ENCODE measurements around the gene MCRS1. TPM values are rescaled to one million over a fixed set of nuclear protein-coding genes. Genes with fewer than 3 reads are reported as not detected.

The MCRS1 gene
- total and polyA plus RNA-seq, 7 experiments from 2014 or later, result 55.5 to 85.2 (median 70.3) TPM

GRCh38 chr12:49554266-49554665 lies 13.7 kb downstream of the MCRS1 start:
- peaks cover 0 to 37% (median 5%) of the 10 kb centered on the region in 3 experiments for H3K36me3 ChIP-seq (ENCODE audit: control insufficient read depth in 2 of 3, insufficient read depth in 3 of 3, low read length in 3 of 3)
- no peak for ATAC-seq
- H3K27ac ChIP-seq (ENCODE audit: low read depth, low read length), result no peak overlapping the region
- Mint-ChIP-seq H3K27ac (no peak overlapping the region), H3K4me3 (no peak overlapping the region), H3K9me3 (no peaks in the 10 kb centered on the region), H3K27me3 (peaks cover 0 to 17% (median 0%) of the 10 kb centered on the region in 5 donors), H3K4me1 (peaks cover 5 to 22% (median 6%) of the 10 kb centered on the region in 7 donors), H3K36me3 (peaks cover 0 to 9% (median 3%) of the 10 kb centered on the region in 5 donors)
- intact Hi-C loops (cut with micrococcal nuclease), result loop anchor here in 1 of 2 donors (5.0 kb wide), 1 partner anchor 88 kb away; no protein-coding TSS in a partner anchor
- no peaks in the 10 kb centered on the region for H3K27me3 ChIP-seq (ENCODE audit: control insufficient read depth in 2 of 2, insufficient read depth in 2 of 2, low read length in 2 of 2)
- CTCF ChIA-PET, result interaction anchor here (0.7 to 2.7 kb wide), 9 partner anchors 17 to 257 kb away, joined by 3 to 13 read pairs (median 6); no protein-coding TSS in a partner anchor
- POLR2A ChIA-PET, result interaction anchor here (0.8 to 1.8 kb wide), 5 partner anchors 8 to 196 kb away, joined by 3 to 8 read pairs (median 3); partner anchors contain the start of gene PRPF40B
- no peaks in the 10 kb centered on the region for H3K9me3 ChIP-seq (ENCODE audit: control insufficient read depth in 2 of 3, low read length in 3 of 3)
- peaks cover 0 to 4% of the 10 kb centered on the region in 2 donors for H3K4me1 ChIP-seq (ENCODE audit: control insufficient read depth in 2 of 2, insufficient read depth in 2 of 2, low read length in 2 of 2)
- H3K4me3 ChIP-seq (ENCODE audit: low read length), result no peak overlapping the region
- no peak for DNase-seq

GRCh38 chr12:49553512-49554088 lies 14.3 kb downstream of the MCRS1 start:
- ATAC-seq, result peak; percentile 68
- Mint-ChIP-seq H3K36me3 (peaks cover 0 to 3% (median 0%) of the 10 kb centered on the region in 5 donors), H3K4me3 (no peak overlapping the region), H3K9me3 (no peaks in the 10 kb centered on the region), H3K27ac (peak overlapping the region in 2 of 9 donors; percentile 9 to 24), H3K27me3 (peaks cover 0 to 20% (median 0%) of the 10 kb centered on the region in 5 donors), H3K4me1 (peaks cover 5 to 22% (median 8%) of the 10 kb centered on the region in 7 donors)
- Histone ChIP-seq H3K9me3 (ENCODE audit: control insufficient read depth in 2 of 3, low read length in 3 of 3) (no peaks in the 10 kb centered on the region), H3K27ac (ENCODE audit: low read depth, low read length) (no peak overlapping the region), H3K4me1 (ENCODE audit: control insufficient read depth in 2 of 2, insufficient read depth in 2 of 2, low read length in 2 of 2) (peaks cover 0 to 6% of the 10 kb centered on the region in 2 donors), H3K36me3 (ENCODE audit: control insufficient read depth in 2 of 3, insufficient read depth in 3 of 3, low read length in 3 of 3) (peaks cover 0 to 31% (median 3%) of the 10 kb centered on the region in 3 experiments), H3K27me3 (ENCODE audit: control insufficient read depth in 2 of 2, insufficient read depth in 2 of 2, low read length in 2 of 2) (no peaks in the 10 kb centered on the region), H3K4me3 (ENCODE audit: low read length) (no peak overlapping the region)
- intact Hi-C loops (cut with micrococcal nuclease), result loop anchor here (1.0 to 5.0 kb wide), 9 partner anchors 12 to 195 kb away; partner anchors contain the start of genes FMNL3 (in 1 of the 2), MCRS1 (in 1 of the 2) and PRPF40B (in 1 of the 2)
- ChIA-PET CTCF (interaction anchor here (0.7 to 2.7 kb wide), 10 partner anchors 14 to 256 kb away, joined by 3 to 13 read pairs (median 6); partner anchors contain the start of gene KCNH3), POLR2A (interaction anchor here (0.8 to 1.8 kb wide), 5 partner anchors 9 to 195 kb away, joined by 3 to 8 read pairs (median 3); partner anchors contain the start of gene PRPF40B)
- DNase-seq, result peak in 6 of 9 donors; percentile 33 to 61 (median 48)

- H3K9me3 ChIP-seq (ENCODE audit: control insufficient read depth in 2 of 3, low read length in 3 of 3), result no peaks in the 10 kb centered on the region
- CTCF ChIA-PET, result interaction anchor here (0.7 to 2.7 kb wide), 9 partner anchors 13 to 387 kb away, joined by 3 to 13 read pairs (median 7); partner anchors contain the start of gene KCNH3
- no peaks in the 10 kb centered on the region for H3K9me3 Mint-ChIP-seq
- ATAC-seq, result no peak
- no peaks in the 10 kb centered on the region for H3K27me3 ChIP-seq (ENCODE audit: control insufficient read depth in 2 of 2, insufficient read depth in 2 of 2, low read length in 2 of 2)
- POLR2A ChIA-PET, result interaction anchor here (1.5 to 1.8 kb wide), 2 partner anchors 10 to 14 kb away, joined by 7 to 8 read pairs; no protein-coding TSS in a partner anchor
- peaks cover 0 to 3% (median 0%) of the 10 kb centered on the region in 5 donors for H3K36me3 Mint-ChIP-seq
- no peak overlapping the region for H3K4me3 Mint-ChIP-seq
- H3K36me3 ChIP-seq (ENCODE audit: control insufficient read depth in 2 of 3, insufficient read depth in 3 of 3, low read length in 3 of 3), result peaks cover 0 to 25% (median 0%) of the 10 kb centered on the region in 3 experiments
- H3K27me3 Mint-ChIP-seq, result peaks cover 0 to 27% (median 5%) of the 10 kb centered on the region in 5 donors
- peaks cover 6 to 22% (median 12%) of the 10 kb centered on the region in 7 donors for H3K4me1 Mint-ChIP-seq
- no peak overlapping the region for H3K4me3 ChIP-seq (ENCODE audit: low read length)
- H3K27ac ChIP-seq (ENCODE audit: low read depth, low read length), result no peak overlapping the region
- DNase-seq, result no peak
- H3K27ac Mint-ChIP-seq, result peak overlapping the region in 3 of 9 donors; percentile 9 to 22 (median 20)
- intact Hi-C loops (cut with micrococcal nuclease), result loop anchor here (1.0 to 5.0 kb wide), 9 partner anchors 12 to 195 kb away; partner anchors contain the start of genes FMNL3 (in 1 of the 2), MCRS1 (in 1 of the 2) and PRPF40B (in 1 of the 2)
- H3K4me1 ChIP-seq (ENCODE audit: control insufficient read depth in 2 of 2, insufficient read depth in 2 of 2, low read length in 2 of 2), result peaks cover 0 to 11% of the 10 kb centered on the region in 2 donors
These were observed 15.0 kb downstream of the MCRS1 start for GRCh38 chr12:49552899-49553298.

GRCh38 chr12:49552425-49552824 lies 15.5 kb downstream of the MCRS1 start:
- Mint-ChIP-seq H3K27ac (peak overlapping the region in 4 of 9 donors; percentile 4 to 52 (median 21)), H3K4me3 (no peak overlapping the region), H3K27me3 (peaks cover 0 to 29% (median 5%) of the 10 kb centered on the region in 5 donors), H3K9me3 (no peaks in the 10 kb centered on the region), H3K36me3 (peaks cover 0 to 3% (median 0%) of the 10 kb centered on the region in 5 donors), H3K4me1 (peaks cover 6 to 22% (median 14%) of the 10 kb centered on the region in 7 donors)
- no peaks in the 10 kb centered on the region for H3K9me3 ChIP-seq (ENCODE audit: control insufficient read depth in 2 of 3, low read length in 3 of 3)
- DNase-seq (no peak), ATAC-seq (no peak)
- ChIA-PET CTCF (interaction anchor here (0.7 to 2.7 kb wide), 7 partner anchors 13 to 388 kb away, joined by 3 to 13 read pairs (median 7); partner anchors contain the start of gene KCNH3), POLR2A (interaction anchor here (1.8 kb wide), 1 partner anchor 15 kb away, joined by 7 read pairs; no protein-coding TSS in a partner anchor)
- no peaks in the 10 kb centered on the region for H3K27me3 ChIP-seq (ENCODE audit: control insufficient read depth in 2 of 2, insufficient read depth in 2 of 2, low read length in 2 of 2)
- H3K4me1 ChIP-seq (ENCODE audit: control insufficient read depth in 2 of 2, insufficient read depth in 2 of 2, low read length in 2 of 2), result peaks cover 0 to 11% of the 10 kb centered on the region in 2 donors
- intact Hi-C loops (cut with micrococcal nuclease), result loop anchor here in 1 of 2 donors (5.0 kb wide), 1 partner anchor 90 kb away; no protein-coding TSS in a partner anchor
- peaks cover 0 to 20% (median 0%) of the 10 kb centered on the region in 3 experiments for H3K36me3 ChIP-seq (ENCODE audit: control insufficient read depth in 2 of 3, insufficient read depth in 3 of 3, low read length in 3 of 3)
- H3K27ac ChIP-seq (ENCODE audit: low read depth, low read length), result no peak overlapping the region
- no peak overlapping the region for H3K4me3 ChIP-seq (ENCODE audit: low read length)

GRCh38 chr12:49552014-49552413 lies 15.9 kb downstream of the MCRS1 start:
- H3K27ac Mint-ChIP-seq, result peak overlapping the region in 1 of 9 donors; percentile 4
- POLR2A ChIA-PET, result interaction anchor here (0.6 kb wide), 1 partner anchor 387 kb away, joined by 3 read pairs; no protein-coding TSS in a partner anchor
- peaks cover 0 to 3% (median 0%) of the 10 kb centered on the region in 5 donors for H3K36me3 Mint-ChIP-seq
- H3K4me3 ChIP-seq (ENCODE audit: low read length), result no peak overlapping the region
- H3K9me3 ChIP-seq (ENCODE audit: control insufficient read depth in 2 of 3, low read length in 3 of 3), result no peaks in the 10 kb centered on the region
- peaks cover 0 to 16% (median 0%) of the 10 kb centered on the region in 3 experiments for H3K36me3 ChIP-seq (ENCODE audit: control insufficient read depth in 2 of 3, insufficient read depth in 3 of 3, low read length in 3 of 3)
- no peak for ATAC-seq
- H3K27me3 ChIP-seq (ENCODE audit: control insufficient read depth in 2 of 2, insufficient read depth in 2 of 2, low read length in 2 of 2), result no peaks in the 10 kb centered on the region
- H3K4me1 ChIP-seq (ENCODE audit: control insufficient read depth in 2 of 2, insufficient read depth in 2 of 2, low read length in 2 of 2), result peaks cover 0 to 11% of the 10 kb centered on the region in 2 donors
- intact Hi-C loops (cut with micrococcal nuclease), result loop anchor here in 1 of 2 donors (5.0 kb wide), 1 partner anchor 90 kb away; no protein-coding TSS in a partner anchor
- CTCF ChIA-PET, result interaction anchor here (1.0 to 2.7 kb wide), 2 partner anchors 28 to 70 kb away, joined by 3 to 10 read pairs; no protein-coding TSS in a partner anchor
- H3K9me3 Mint-ChIP-seq, result no peaks in the 10 kb centered on the region
- peaks cover 0 to 33% (median 5%) of the 10 kb centered on the region in 5 donors for H3K27me3 Mint-ChIP-seq
- DNase-seq, result no peak
- H3K27ac ChIP-seq (ENCODE audit: low read depth, low read length), result no peak overlapping the region
- H3K4me1 Mint-ChIP-seq, result peaks cover 6 to 22% (median 14%) of the 10 kb centered on the region in 7 donors
- no peak overlapping the region for H3K4me3 Mint-ChIP-seq
